ENCODE results near the gene MAS1.
"Not testable (repeated sequence)": the region's sequence is repeated elsewhere in the genome, so short reads cannot be mapped to it uniquely, and the experiment has no call there.

The MAS1 gene

DNA sequence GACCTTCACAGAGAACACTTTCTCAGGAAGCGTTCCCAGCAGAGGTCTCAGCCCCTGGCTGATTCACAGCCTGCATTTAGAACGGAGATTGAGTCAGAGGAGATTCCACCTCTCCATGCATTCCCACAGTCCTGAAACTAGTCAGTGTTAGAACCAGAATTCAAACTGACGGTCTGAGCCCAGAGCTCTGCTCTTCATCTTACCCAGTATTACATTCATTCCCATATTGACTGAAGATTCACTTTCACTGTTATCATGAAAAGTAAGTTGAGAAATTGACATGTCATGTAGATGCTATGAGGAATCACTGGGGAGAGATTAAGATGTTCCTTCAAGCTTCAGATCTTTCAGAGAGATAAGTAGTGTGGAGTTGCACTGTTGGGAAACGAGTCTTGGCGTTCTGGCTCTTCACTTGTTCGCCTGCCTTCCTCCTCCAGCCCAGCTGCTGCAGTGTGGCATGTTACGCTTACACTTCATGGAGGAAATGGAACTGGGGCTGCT lies 28.3 kb downstream of the MAS1 start:
- DNase-seq (ENCODE audit: low spot score): no peak

DNA sequence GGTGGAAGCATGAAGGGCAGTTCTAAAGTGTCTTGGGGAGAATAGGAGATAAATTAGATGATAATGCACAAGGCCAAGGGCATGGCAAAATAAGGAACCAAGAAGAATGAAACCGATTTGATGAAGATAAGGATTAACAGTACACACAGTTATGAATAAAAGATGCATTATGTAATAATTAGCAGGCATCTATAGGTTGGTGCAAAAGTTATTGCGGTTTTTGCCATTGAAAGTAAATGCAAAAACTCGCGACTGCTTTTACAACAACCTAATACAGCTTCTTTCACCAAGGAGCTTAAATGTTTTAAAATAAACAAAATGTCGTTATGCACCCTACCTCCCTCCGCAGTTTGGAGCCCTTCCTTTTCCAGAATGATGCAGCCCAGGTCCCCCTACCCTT lies 29.0 kb downstream of the MAS1 start:
- no peak for DNase-seq (ENCODE audit: low spot score)

DNA sequence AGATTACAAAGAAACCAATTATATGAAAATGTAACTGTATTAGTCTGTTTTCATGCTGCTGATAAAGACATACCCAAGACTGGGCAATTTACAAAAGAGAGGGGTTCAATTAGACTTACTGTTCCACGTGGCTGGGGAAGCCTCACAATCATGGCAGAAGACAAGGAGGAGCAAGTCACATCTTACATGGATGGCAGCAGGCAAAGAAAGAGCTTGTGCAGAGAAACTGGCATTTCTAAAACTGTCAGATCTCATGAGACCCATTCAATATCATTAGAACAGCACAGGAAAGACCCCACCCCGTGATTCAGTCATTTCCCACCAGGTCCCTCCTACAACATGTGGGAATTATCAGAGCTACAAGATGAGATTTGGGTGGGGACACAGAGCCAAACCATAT lies 33.4 kb downstream of the MAS1 start:
- not testable (repeated sequence) for DNase-seq (ENCODE audit: low spot score)

GRCh38 chr6:159926542-159927203 lies 35.9 kb downstream of the MAS1 start:
- DNase-seq (ENCODE audit: low spot score): no peak

GRCh38 chr6:159929819-159930218 lies 39.0 kb downstream of the MAS1 start:
- no peak for DNase-seq (ENCODE audit: low spot score)

- no peak for DNase-seq (ENCODE audit: low spot score)
Measured at GRCh38 chr6:159931112-159931511, 40.3 kb downstream of the MAS1 start.

DNA sequence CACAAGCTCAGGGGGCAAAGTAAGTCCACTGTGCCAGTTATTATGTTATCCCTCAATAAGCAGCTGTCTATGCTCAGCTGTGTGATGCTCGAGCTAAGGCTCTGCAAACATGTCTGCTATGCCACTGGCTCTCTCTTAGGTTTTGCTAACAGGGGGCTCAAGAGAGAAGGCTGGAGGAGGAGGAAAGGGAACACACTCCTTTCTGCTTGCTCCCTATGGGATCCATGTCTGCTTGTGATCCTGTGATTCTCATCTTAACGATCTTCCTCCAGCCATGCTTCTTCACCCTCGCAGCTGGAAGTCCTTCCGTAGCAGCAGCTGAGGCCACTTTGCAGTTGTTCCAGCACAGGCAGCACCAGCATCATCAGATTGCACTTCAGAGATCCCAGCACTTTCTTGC lies 41.1 kb downstream of the MAS1 start:
- DNase-seq (ENCODE audit: low spot score): no peak

- no peak for DNase-seq (ENCODE audit: low spot score)
Measured at GRCh38 chr6:159933077-159933476, 42.3 kb downstream of the MAS1 start.

GRCh38 chr6:159934181-159934580 lies 43.4 kb downstream of the MAS1 start:
- DNase-seq (ENCODE audit: low spot score): no peak

DNA sequence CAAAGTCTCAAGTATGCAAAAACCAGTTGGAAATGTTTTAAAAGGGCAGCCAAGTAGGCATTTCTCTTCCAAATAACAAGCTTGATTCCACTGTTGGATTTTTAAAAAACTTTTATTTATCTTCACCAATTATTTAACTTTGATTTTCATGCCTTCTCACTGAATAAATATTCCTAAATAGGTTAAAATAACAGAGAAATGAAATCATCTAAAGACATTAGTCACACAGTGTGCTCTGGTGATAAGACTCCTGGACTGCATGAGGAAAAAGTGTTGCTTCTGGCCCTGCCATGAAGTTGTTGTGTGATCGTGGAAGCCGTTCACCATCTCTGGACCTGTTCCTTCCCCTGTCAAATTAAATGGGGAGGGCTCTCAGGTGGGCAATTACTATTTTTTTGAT lies 44.3 kb downstream of the MAS1 start:
- DNase-seq (ENCODE audit: low spot score): no peak

DNA sequence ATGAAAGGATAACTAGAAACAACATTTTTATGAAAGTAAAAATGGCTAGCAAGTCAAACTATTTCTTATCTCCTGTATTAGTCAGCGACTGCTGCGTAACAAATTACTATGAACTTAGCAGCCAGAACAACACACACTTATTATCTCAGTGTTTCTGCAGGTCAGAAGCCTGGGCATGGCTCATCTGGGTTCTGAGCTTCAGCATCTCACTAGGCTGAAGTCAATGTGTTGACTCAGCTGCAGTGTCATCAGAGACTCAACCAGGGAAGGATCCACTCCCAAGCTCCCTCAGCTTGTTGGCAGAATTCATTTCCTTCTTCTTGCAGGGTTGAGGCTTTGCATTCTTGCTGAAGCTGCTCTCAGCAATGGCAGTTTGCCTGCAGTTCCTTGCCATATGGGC lies 44.8 kb downstream of the MAS1 start:
- no peak for DNase-seq (ENCODE audit: low spot score)

- no peak for DNase-seq (ENCODE audit: low spot score)
Measured at GRCh38 chr6:159939591-159940016, 48.8 kb downstream of the MAS1 start.

Data from cerebellar cortex (tissue), 1 donor.